HepG2 (cell line): ENCODE data around the gene SMARCAD1. TPM values are rescaled to one million over a fixed set of nuclear protein-coding genes. Genes with fewer than 3 reads are reported as not detected.

Experiments
- CBFB ChIP-seq: sonication (generic); formaldehyde crosslinking; IDR thresholded peaks from 2 replicates; pipeline ENCODE4 v1.4.0; 2020; ENCODE audit warnings: missing genetic modification reagents
- CENPX ChIP-seq: sonication (generic); formaldehyde crosslinking; IDR thresholded peaks from 2 replicates; pipeline ENCODE4 v1.9.0; 2021; ENCODE audit warnings: mild to moderate bottlenecking, missing genetic modification reagents, moderate library complexity
- CREM ChIP-seq, 2 experiments: sonication (generic) in 1 of 2; formaldehyde crosslinking in 1 of 2; IDR thresholded peaks; 2 replicates each; pipeline versions ENCODE4 v1.4.0 to v1.6.1; 2016 to 2020; ENCODE audit warnings: antibody characterized with exemption in 1 of 2, mild to moderate bottlenecking in 1 of 2, missing genetic modification reagents in 1 of 2
- GATAD2A ChIP-seq: IDR thresholded peaks from 2 replicates; pipeline ENCODE4 v1.6.1; 2016
- KDM5B ChIP-seq: sonication (generic); formaldehyde crosslinking; IDR thresholded peaks from 2 replicates; pipeline ENCODE4 v1.4.0; 2020; ENCODE audit warnings: missing genetic modification reagents, mild to moderate bottlenecking, borderline replicate concordance
- KLF11 ChIP-seq: IDR thresholded peaks from 2 replicates; pipeline ENCODE4 v1.6.1; 2016; ENCODE audit warnings: missing compliant biosample characterization
- NFE2L1 ChIP-seq: sonication (generic); formaldehyde crosslinking; IDR thresholded peaks from 2 replicates; pipeline ENCODE4 v1.4.0; 2020; ENCODE audit warnings: missing genetic modification reagents, mild to moderate bottlenecking, borderline replicate concordance
- NFE2L2 ChIP-seq: fragments of 150-350 bp; IDR thresholded peaks from 2 replicates; pipeline ENCODE4 v1.6.1; 2014; ENCODE audit warnings: low read length
- RAD51 ChIP-seq: fragments of 450-650 bp; IDR thresholded peaks from 2 replicates; pipeline ENCODE4 v1.6.1; 2016; ENCODE audit warnings: borderline replicate concordance
- RELA ChIP-seq: sonication (generic); formaldehyde crosslinking; IDR thresholded peaks from 2 replicates; pipeline ENCODE4 v1.4.0; 2020; ENCODE audit warnings: missing genetic modification reagents
- TBL1XR1 ChIP-seq: fragments of 150-350 bp; IDR thresholded peaks from 2 replicates; pipeline ENCODE4 v1.6.1; 2014; ENCODE audit warnings: borderline replicate concordance, low read length; ENCODE audit not compliant: partially characterized antibody
- TGIF2 ChIP-seq: IDR thresholded peaks from 2 replicates; pipeline ENCODE4 v1.6.1; 2016; ENCODE audit warnings: control low read depth, missing compliant biosample characterization
- ZBTB40 ChIP-seq, 2 experiments: fragments of 450-650 bp in 1 of 2; sonication (generic) in 1 of 2; formaldehyde crosslinking in 1 of 2; IDR thresholded peaks; 2 replicates each; pipeline versions ENCODE4 v1.6.1 to v1.8.0; 2016 to 2022; ENCODE audit warnings: antibody characterized with exemption in 1 of 2, mild to moderate bottlenecking in 1 of 2, missing genetic modification reagents in 1 of 2
- ZMYM2 ChIP-seq: sonication (generic); formaldehyde crosslinking; IDR thresholded peaks from 2 replicates; pipeline ENCODE4 v1.8.0; 2022; ENCODE audit warnings: mild to moderate bottlenecking, missing genetic modification reagents
- ZNF460 ChIP-seq: sonication (generic); formaldehyde crosslinking; IDR thresholded peaks from 2 replicates; pipeline ENCODE4 v1.5.1; 2020; ENCODE audit warnings: missing genetic modification reagents, mild to moderate bottlenecking, borderline replicate concordance
- ZNF850 ChIP-seq: sonication (generic); formaldehyde crosslinking; conservative IDR thresholded peaks from 2 replicates; pipeline ENCODE4 v1.9.0; 2021; ENCODE audit warnings: mild to moderate bottlenecking, missing genetic modification reagents
- polyA plus RNA-seq, 8 experiments: library from polyadenylated mRNA; depleted of rRNA in 3 of 8; stranded (reverse) in 7 of 8; unstranded in 1 of 8; fragments of >200 nt; fragmentation: Illumina TruSeq in 4 of 8; extraction: Trizol in 4 of 8; gene quantifications; 2 replicates each; pipeline versions ENCODE4 v1.2.1 to v1.2.3, GENCODE V29; 2011 to 2016; ENCODE audit warnings: low read depth in 4 of 8, missing spikeins in 1 of 8, mixed read lengths in 1 of 8; ENCODE audit not compliant: insufficient read depth in 1 of 8
- total RNA-seq, 5 experiments: library from RNA; depleted of rRNA; stranded (reverse); fragments of >200 nt; fragmentation: Illumina TruSeq; extraction: Trizol; gene quantifications; 2 replicates each; pipeline ENCODE4 v1.2.3, GENCODE V29; 2016; ENCODE audit warnings: low read depth in 1 of 5
- TF ChIP-seq, protein P1 (sequence below): sonication (generic); formaldehyde crosslinking; IDR thresholded peaks from 2 replicates; pipeline ENCODE4 v1.4.0; 2020; ENCODE audit warnings: mild to moderate bottlenecking, missing genetic modification reagents
- TF ChIP-seq, protein P2 (sequence below): IDR thresholded peaks from 2 replicates; pipeline ENCODE4 v1.6.1; 2016; ENCODE audit warnings: missing compliant biosample characterization, missing genetic modification reagents, borderline replicate concordance
- TF ChIP-seq, protein P3 (sequence below): sonication (generic); formaldehyde crosslinking; IDR thresholded peaks from 2 replicates; pipeline ENCODE4 v1.9.0; 2022; ENCODE audit warnings: low read depth, missing genetic modification reagents

SMARCAD1 gene
- total and polyA plus RNA-seq, 2 of the 13 experiments (the other 11 are each of a cell fraction or from before 2014, with no cell fraction given), result 18.2 to 35.9 TPM

- TF ChIP-seq, protein P1, sequence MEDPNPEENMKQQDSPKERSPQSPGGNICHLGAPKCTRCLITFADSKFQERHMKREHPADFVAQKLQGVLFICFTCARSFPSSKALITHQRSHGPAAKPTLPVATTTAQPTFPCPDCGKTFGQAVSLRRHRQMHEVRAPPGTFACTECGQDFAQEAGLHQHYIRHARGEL, result no peak
- TF ChIP-seq RELA (CRISPR knock-in tag), result no peak
- TF ChIP-seq, protein P2, sequence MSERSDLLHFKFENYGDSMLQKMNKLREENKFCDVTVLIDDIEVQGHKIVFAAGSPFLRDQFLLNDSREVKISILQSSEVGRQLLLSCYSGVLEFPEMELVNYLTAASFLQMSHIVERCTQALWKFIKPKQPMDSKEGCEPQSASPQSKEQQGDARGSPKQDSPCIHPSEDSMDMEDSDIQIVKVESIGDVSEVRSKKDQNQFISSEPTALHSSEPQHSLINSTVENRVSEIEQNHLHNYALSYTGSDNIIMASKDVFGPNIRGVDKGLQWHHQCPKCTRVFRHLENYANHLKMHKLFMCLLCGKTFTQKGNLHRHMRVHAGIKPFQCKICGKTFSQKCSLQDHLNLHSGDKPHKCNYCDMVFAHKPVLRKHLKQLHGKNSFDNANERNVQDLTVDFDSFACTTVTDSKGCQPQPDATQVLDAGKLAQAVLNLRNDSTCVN (CRISPR knock-in tag), result no peak
- no peak for TF ChIP-seq ZNF850
- TF ChIP-seq KLF11, result no peak
- TF ChIP-seq GATAD2A (CRISPR knock-in tag), result peak; percentile 74
- TF ChIP-seq CBFB (CRISPR knock-in tag), result no peak
- TF ChIP-seq CENPX (CRISPR knock-in tag), result no peak
- no peak for TF ChIP-seq TGIF2 (CRISPR knock-in tag)
- no peak for TF ChIP-seq ZBTB40 (IDR thresholded peaks at IDR 0.05)
- no peak for TF ChIP-seq ZBTB40 (CRISPR knock-in tag; IDR thresholded peaks at IDR 0.05)
- peak; percentile 59; the same call in 1 of the 2 replicates for TF ChIP-seq CREM (IDR thresholded peaks at IDR 0.05)
- TF ChIP-seq CREM (CRISPR knock-in tag; IDR thresholded peaks at IDR 0.05), result no peak
- TF ChIP-seq, protein P3, sequence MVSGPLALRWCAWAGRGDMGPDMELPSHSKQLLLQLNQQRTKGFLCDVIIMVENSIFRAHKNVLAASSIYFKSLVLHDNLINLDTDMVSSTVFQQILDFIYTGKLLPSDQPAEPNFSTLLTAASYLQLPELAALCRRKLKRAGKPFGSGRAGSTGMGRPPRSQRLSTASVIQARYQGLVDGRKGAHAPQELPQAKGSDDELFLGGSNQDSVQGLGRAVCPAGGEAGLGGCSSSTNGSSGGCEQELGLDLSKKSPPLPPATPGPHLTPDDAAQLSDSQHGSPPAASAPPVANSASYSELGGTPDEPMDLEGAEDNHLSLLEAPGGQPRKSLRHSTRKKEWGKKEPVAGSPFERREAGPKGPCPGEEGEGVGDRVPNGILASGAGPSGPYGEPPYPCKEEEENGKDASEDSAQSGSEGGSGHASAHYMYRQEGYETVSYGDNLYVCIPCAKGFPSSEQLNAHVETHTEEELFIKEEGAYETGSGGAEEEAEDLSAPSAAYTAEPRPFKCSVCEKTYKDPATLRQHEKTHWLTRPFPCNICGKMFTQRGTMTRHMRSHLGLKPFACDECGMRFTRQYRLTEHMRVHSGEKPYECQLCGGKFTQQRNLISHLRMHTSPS (CRISPR knock-in tag), result no peak
- TF ChIP-seq RAD51, result no peak
- TF ChIP-seq ZMYM2, result no peak
- TF ChIP-seq KDM5B (CRISPR knock-in tag), result no peak
- no peak for TF ChIP-seq NFE2L1
- no peak for TF ChIP-seq ZNF460
- no peak for TF ChIP-seq TBL1XR1
- TF ChIP-seq NFE2L2, result no peak
Measured at GRCh38 chr4:94298725-94299252, 91.1 kb downstream of the SMARCAD1 start (continued).
